SKM-1 (cell line): ENCODE measurements around the gene HIC1.

ENCODE experiments used
- DNase-seq: peaks from one replicate; lab custom pipeline; 2025; ENCODE audit not compliant: unreplicated experiment; lab: John Stamatoyannopoulos, UW

HIC1 gene

GRCh38 chr17:2071455-2072281 is 16.8 kb downstream of the HIC1 start:
- no peak for DNase-seq

GRCh38 chr17:2074919-2075318 is 20.0 kb downstream of the HIC1 start:
- DNase-seq = no peak

GRCh38 chr17:2075336-2076086 is 20.6 kb downstream of the HIC1 start:
- no peak for DNase-seq

- DNase-seq = no peak
Measured at GRCh38 chr17:2076087-2076984, 21.4 kb downstream of the HIC1 start.

- DNase-seq = no peak
Measured at GRCh38 chr17:2077040-2077439, 22.1 kb downstream of the HIC1 start.

GRCh38 chr17:2081564-2081963 is 26.7 kb downstream of the HIC1 start:
- DNase-seq = no peak

- no peak for DNase-seq
Measured at GRCh38 chr17:2082003-2082781, 27.3 kb downstream of the HIC1 start.

- DNase-seq = peak; percentile 77
Measured at GRCh38 chr17:2083613-2084035, 28.7 kb downstream of the HIC1 start.

GRCh38 chr17:2084036-2084765 is 29.3 kb downstream of the HIC1 start:
- no peak for DNase-seq

GRCh38 chr17:2084766-2085647 is 30.1 kb downstream of the HIC1 start:
- no peak for DNase-seq

- DNase-seq = no peak
Measured at GRCh38 chr17:2085648-2085949, 30.7 kb downstream of the HIC1 start.

- DNase-seq = no peak
Measured at GRCh38 chr17:2086306-2086705, 31.4 kb downstream of the HIC1 start.

GRCh38 chr17:2087597-2088211 is 32.8 kb downstream of the HIC1 start:
- peak; percentile 84 for DNase-seq

GRCh38 chr17:2089021-2089422 is 34.1 kb downstream of the HIC1 start:
- DNase-seq = no peak

GRCh38 chr17:2090210-2090641 is 35.3 kb downstream of the HIC1 start:
- no peak for DNase-seq

GRCh38 chr17:2090804-2091534 is 36.1 kb downstream of the HIC1 start:
- DNase-seq = no peak

- no peak for DNase-seq
Measured at GRCh38 chr17:2092253-2092652, 37.4 kb downstream of the HIC1 start.

GRCh38 chr17:2093349-2093748 is 38.4 kb downstream of the HIC1 start:
- DNase-seq = no peak
